H1 (cell line): ENCODE measurements around the gene CTSA. TPM values are rescaled to one million over a fixed set of nuclear protein-coding genes. Genes with fewer than 3 reads are reported as not detected.

Source experiments
- CTCF ChIA-PET: fragments of 300-600 bp; sonication (Branson Sonifier 250); formaldehyde crosslinking; loops from one replicate; lab custom pipeline; 2021; ENCODE audit not compliant: partially characterized antibody; lab: Charles Lee
- POLR2A ChIA-PET: fragments of 300-600 bp; sonication (Branson Sonifier 250); formaldehyde crosslinking; loops from one replicate; lab custom pipeline; 2021; ENCODE audit warnings: inconsistent platforms; ENCODE audit not compliant: partially characterized antibody; lab: Charles Lee
- DNase-seq, 2 experiments: peaks; one replicate each; pipeline versions ENCODE4 v3.0.0 to v3.0.0-alpha.2; 2010 to 2022; ENCODE audit warnings: low spot score in 2 of 2, low read depth in 1 of 2, mixed read lengths in 1 of 2
- FAIRE-seq: peaks from 2 replicates; lab custom pipeline; 2011; peaks lifted over from hg19 to GRCh38; lab: Jason Lieb, UNC
- H2AFZ ChIP-seq: 2 replicates; pipeline ENCODE4 v1.8.1; 2012; ENCODE audit warnings: low read length, inconsistent platforms
- H2AK5ac ChIP-seq: 2 replicates; pipeline ENCODE4 v1.6.1; 2013; ENCODE audit warnings: low read depth, low read length
- H2BK120ac ChIP-seq: replicated peaks from 2 replicates; pipeline ENCODE3; 2013; ENCODE audit warnings: low read depth, low read length, inconsistent platforms
- H2BK12ac ChIP-seq: 2 replicates; pipeline ENCODE4 v1.6.1; 2013; ENCODE audit warnings: low read depth, low read length
- H2BK15ac ChIP-seq: 2 replicates; pipeline ENCODE4 v1.6.1; 2013; ENCODE audit warnings: low read length
- H2BK20ac ChIP-seq: 2 replicates; pipeline ENCODE4 v1.6.1; 2013; ENCODE audit warnings: low read length
- H2BK5ac ChIP-seq: 2 replicates; pipeline ENCODE4 v1.6.1; 2013; ENCODE audit warnings: low read depth, low read length
- H3K14ac ChIP-seq: 2 replicates; pipeline ENCODE4 v1.6.1; 2013; ENCODE audit warnings: inconsistent platforms; ENCODE audit not compliant: insufficient read length
- H3K18ac ChIP-seq: 2 replicates; pipeline ENCODE4 v1.6.1; 2013; ENCODE audit warnings: low read length; ENCODE audit errors: extremely low read depth
- H3K23ac ChIP-seq: 2 replicates; pipeline ENCODE4 v1.6.1; 2013; ENCODE audit warnings: inconsistent platforms; ENCODE audit not compliant: insufficient read length
- H3K23me2 ChIP-seq: 2 replicates; pipeline ENCODE4 v1.6.1; 2013; ENCODE audit warnings: low read depth, low read length
- H3K27ac ChIP-seq: 2 replicates; pipeline ENCODE4 v1.6.1; 2011; ENCODE audit warnings: low read depth, low read length, inconsistent platforms
- H3K27me3 ChIP-seq, 4 experiments: replicated peaks in 1 of 4; 1 replicate in 1 of 4; 2 replicates in 3 of 4; pipeline versions ENCODE4 v1.6.1 to v1.8.1; 2011 to 2013; ENCODE audit warnings: low read length in 3 of 4, mild to moderate bottlenecking in 3 of 4, inconsistent platforms in 2 of 4, mixed read lengths in 2 of 4, moderate library complexity in 1 of 4; ENCODE audit not compliant: control insufficient read depth in 3 of 4, insufficient read depth in 3 of 4; ENCODE audit errors: extremely low read depth in 1 of 4
- H3K36me3 ChIP-seq, 4 experiments: 2 replicates each; pipeline versions ENCODE4 v1.6.1 to v1.8.1; 2011 to 2013; ENCODE audit warnings: mild to moderate bottlenecking in 4 of 4, low read length in 3 of 4, moderate library complexity in 2 of 4, control low read depth in 1 of 4, inconsistent platforms in 1 of 4; ENCODE audit not compliant: insufficient read depth in 4 of 4, control insufficient read depth in 2 of 4
- H3K4ac ChIP-seq: replicated peaks from 2 replicates; pipeline ENCODE3; 2013; ENCODE audit warnings: low read length, low read depth, mixed read lengths, inconsistent platforms; ENCODE audit not compliant: insufficient read length
- H3K4me1 ChIP-seq, 4 experiments: replicated peaks in 1 of 4; 1 replicate in 1 of 4; 2 replicates in 3 of 4; pipeline versions ENCODE4 v1.6.1 to v1.8.1; 2011 to 2013; ENCODE audit warnings: low read length in 3 of 4, inconsistent platforms in 2 of 4, mixed read lengths in 1 of 4; ENCODE audit not compliant: insufficient read depth in 4 of 4, control insufficient read depth in 3 of 4
- H3K4me2 ChIP-seq, 2 experiments: 2 replicates each; pipeline versions ENCODE4 v1.6.1 to v1.8.1; 2011 to 2013; ENCODE audit warnings: low read depth in 2 of 2, low read length in 2 of 2, control low read depth in 1 of 2, inconsistent platforms in 1 of 2, mild to moderate bottlenecking in 1 of 2; ENCODE audit not compliant: insufficient read depth in 1 of 2
- H3K4me3 ChIP-seq, 4 experiments: fragments of 200-600, 300-600 bp in 1 of 4; sonication (generic), shearing (Covaris generic), sonication (Bioruptor Twin) in 1 of 4; 2 replicates each; pipeline versions ENCODE4 v1.5.1 to v1.8.1; 2011 to 2016; ENCODE audit warnings: low read length in 4 of 4, low read depth in 3 of 4, control low read depth in 2 of 4, inconsistent platforms in 2 of 4, mild to moderate bottlenecking in 2 of 4, mixed read lengths in 1 of 4, moderate library complexity in 1 of 4; ENCODE audit not compliant: insufficient read depth in 2 of 4; ENCODE audit errors: extremely low read depth in 1 of 4
- H3K56ac ChIP-seq: replicated peaks from 2 replicates; pipeline ENCODE3; 2013; ENCODE audit warnings: low read depth, mild to moderate bottlenecking, mixed read lengths, low read length, inconsistent platforms; ENCODE audit not compliant: insufficient read length
- H3K79me1 ChIP-seq: 2 replicates; pipeline ENCODE4 v1.6.1; 2013; ENCODE audit warnings: low read depth, low read length, control low read depth
- H3K79me2 ChIP-seq, 2 experiments: 2 replicates each; pipeline versions ENCODE4 v1.6.1 to v1.8.1; 2012 to 2013; ENCODE audit warnings: low read length in 2 of 2, mild to moderate bottlenecking in 2 of 2, inconsistent platforms in 1 of 2; ENCODE audit not compliant: insufficient read depth in 2 of 2, control insufficient read depth in 1 of 2
- H3K9ac ChIP-seq, 4 experiments: replicated peaks in 1 of 4; 1 replicate in 1 of 4; 2 replicates in 3 of 4; pipeline versions ENCODE4 v1.6.1 to v1.8.1; 2011 to 2013; ENCODE audit warnings: low read depth in 3 of 4, low read length in 3 of 4, control low read depth in 2 of 4, mild to moderate bottlenecking in 2 of 4, moderate library complexity in 2 of 4, inconsistent platforms in 1 of 4; ENCODE audit errors: extremely low read depth in 1 of 4
- H3K9me3 ChIP-seq, 2 experiments: 2 replicates each; pipeline versions ENCODE4 v1.6.1 to v1.8.1; 2012 to 2013; ENCODE audit warnings: mild to moderate bottlenecking in 2 of 2, moderate library complexity in 2 of 2, control low read depth in 1 of 2, inconsistent platforms in 1 of 2, low read depth in 1 of 2, low read length in 1 of 2, mixed read lengths in 1 of 2; ENCODE audit not compliant: insufficient read depth in 2 of 2
- H4K20me1 ChIP-seq, 2 experiments: replicated peaks in 1 of 2; 2 replicates each; pipeline versions ENCODE3 to v1.8.1; 2011 to 2013; ENCODE audit warnings: inconsistent platforms in 2 of 2, low read length in 2 of 2, mild to moderate bottlenecking in 1 of 2; ENCODE audit not compliant: insufficient read depth in 2 of 2, control insufficient read depth in 1 of 2
- H4K5ac ChIP-seq: 2 replicates; pipeline ENCODE4 v1.6.1; 2013; ENCODE audit warnings: low read length, low read depth, mixed read lengths, inconsistent platforms; ENCODE audit not compliant: insufficient read length
- H4K8ac ChIP-seq: 2 replicates; pipeline ENCODE4 v1.8.0; 2013; ENCODE audit warnings: mild to moderate bottlenecking, moderate library complexity, low read length, inconsistent platforms; ENCODE audit not compliant: insufficient read depth; ENCODE audit errors: extremely low read depth
- H4K91ac ChIP-seq: replicated peaks from 2 replicates; pipeline ENCODE3; 2013; ENCODE audit warnings: low read length, mixed read lengths, inconsistent platforms; ENCODE audit not compliant: insufficient read length
- FOSL1 ChIP-seq: IDR thresholded peaks from 2 replicates; pipeline ENCODE4 v1.6.1; 2011; ENCODE audit warnings: mild to moderate bottlenecking, low read depth, low read length, moderate library complexity; ENCODE audit not compliant: insufficient read depth
- GTF2F1 ChIP-seq: IDR thresholded peaks from 2 replicates; pipeline ENCODE4 v1.6.1; 2012; ENCODE audit warnings: low read depth, low read length, improper control_type of control experiment, borderline replicate concordance
- JUN ChIP-seq: IDR thresholded peaks from 2 replicates; pipeline ENCODE4 v1.6.1; 2011; ENCODE audit warnings: low read depth, mild to moderate bottlenecking, improper control_type of control experiment, low read length
- JUND ChIP-seq: IDR thresholded peaks from 2 replicates; pipeline ENCODE4 v1.6.1; 2011; ENCODE audit warnings: mild to moderate bottlenecking, improper control_type of control experiment, low read length
- KDM1A ChIP-seq: fragments of 200-600, 300-600 bp; sonication (generic); IDR thresholded peaks from 2 replicates; pipeline ENCODE4 v1.7.1; 2016; ENCODE audit warnings: mild to moderate bottlenecking, low read length, borderline replicate concordance
- POU5F1 ChIP-seq: IDR thresholded peaks from 2 replicates; pipeline ENCODE4 v1.6.1; 2011; ENCODE audit warnings: low read depth, mild to moderate bottlenecking, low read length, moderate library complexity
- SAP30 ChIP-seq: fragments of 300-600 bp; sonication (generic); IDR thresholded peaks from 2 replicates; pipeline ENCODE4 v1.7.1; 2012; ENCODE audit warnings: low read length, moderate library complexity, mild to moderate bottlenecking, inconsistent platforms; ENCODE audit not compliant: insufficient read depth, insufficient replicate concordance
- SIN3A ChIP-seq, 2 experiments: IDR thresholded peaks in 1 of 2; conservative IDR thresholded peaks in 1 of 2; 2 replicates each; pipeline ENCODE4 v1.6.1; 2011 to 2012; ENCODE audit warnings: low read length in 2 of 2, improper control_type of control experiment in 1 of 2, low read depth in 1 of 2, mild to moderate bottlenecking in 1 of 2
- SIRT6 ChIP-seq: IDR thresholded peaks from one replicate; pipeline ENCODE4 v1.7.1; 2012; ENCODE audit warnings: low read length, inconsistent platforms
- SP2 ChIP-seq: IDR thresholded peaks from 2 replicates; pipeline ENCODE4 v1.6.1; 2012; ENCODE audit warnings: mild to moderate bottlenecking, low read length, inconsistent platforms
- TAF1 ChIP-seq: IDR thresholded peaks from 2 replicates; pipeline ENCODE4 v1.6.1; 2011; ENCODE audit warnings: mild to moderate bottlenecking, low read depth, low read length
- TAF7 ChIP-seq: optimal IDR thresholded peaks from 2 replicates; pipeline ENCODE3; 2011; ENCODE audit warnings: low read depth, mild to moderate bottlenecking, inconsistent platforms, low read length, moderate library complexity, borderline replicate concordance
- TCF12 ChIP-seq: IDR thresholded peaks from 2 replicates; pipeline ENCODE4 v1.6.1; 2011; ENCODE audit warnings: low read depth, mild to moderate bottlenecking, low read length
- WGBS, 2 experiments: shearing (Covaris generic) in 1 of 2; methylation state at CpG; one replicate each; pipeline versions ENCODE4 v1.1.6 to v1.1.7; 2013 to 2015; ENCODE audit warnings: low lambda C conversion rate in 2 of 2, mixed read lengths in 2 of 2, inconsistent platforms in 1 of 2, low coverage in 1 of 2, missing lambda C conversion rate in 1 of 2; ENCODE audit not compliant: insufficient replicate concordance in 2 of 2, insufficient coverage in 1 of 2, insufficient read length in 1 of 2; ENCODE audit errors: extremely low coverage in 1 of 2, missing lambda C conversion rate in 1 of 2; 5-methylcytosine and 5-hydroxymethylcytosine counted together
- polyA plus RNA-seq, 7 experiments: library from polyadenylated mRNA; depleted of rRNA in 3 of 7; stranded (reverse) in 5 of 7; unstranded in 2 of 7; fragments of >200 nt in 5 of 7; fragments of 200-250 nt in 2 of 7; gene quantifications; 1 replicate in 5 of 7; 2 replicates in 1 of 7; 4 replicates in 1 of 7; pipeline versions ENCODE4 v1.2.1 to v1.2.3, GENCODE V29; 2011 to 2013; ENCODE audit warnings: missing spikeins in 2 of 7, mixed read lengths in 2 of 7
- total RNA-seq: library from RNA; stranded (reverse); fragmentation: NEBNext Ultra II Directional; extraction: Animal tissue kit (Norgen Biotek cat#: 25700); gene quantifications from 2 replicates; pipeline ENCODE4 v1.2.1, GENCODE V29; 2021

CTSA gene
- total and polyA plus RNA-seq, 2 of the 8 experiments (the other 6 are each of a cell fraction or from before 2014, with no cell fraction given): 49.7 to 74.0 TPM

DNA sequence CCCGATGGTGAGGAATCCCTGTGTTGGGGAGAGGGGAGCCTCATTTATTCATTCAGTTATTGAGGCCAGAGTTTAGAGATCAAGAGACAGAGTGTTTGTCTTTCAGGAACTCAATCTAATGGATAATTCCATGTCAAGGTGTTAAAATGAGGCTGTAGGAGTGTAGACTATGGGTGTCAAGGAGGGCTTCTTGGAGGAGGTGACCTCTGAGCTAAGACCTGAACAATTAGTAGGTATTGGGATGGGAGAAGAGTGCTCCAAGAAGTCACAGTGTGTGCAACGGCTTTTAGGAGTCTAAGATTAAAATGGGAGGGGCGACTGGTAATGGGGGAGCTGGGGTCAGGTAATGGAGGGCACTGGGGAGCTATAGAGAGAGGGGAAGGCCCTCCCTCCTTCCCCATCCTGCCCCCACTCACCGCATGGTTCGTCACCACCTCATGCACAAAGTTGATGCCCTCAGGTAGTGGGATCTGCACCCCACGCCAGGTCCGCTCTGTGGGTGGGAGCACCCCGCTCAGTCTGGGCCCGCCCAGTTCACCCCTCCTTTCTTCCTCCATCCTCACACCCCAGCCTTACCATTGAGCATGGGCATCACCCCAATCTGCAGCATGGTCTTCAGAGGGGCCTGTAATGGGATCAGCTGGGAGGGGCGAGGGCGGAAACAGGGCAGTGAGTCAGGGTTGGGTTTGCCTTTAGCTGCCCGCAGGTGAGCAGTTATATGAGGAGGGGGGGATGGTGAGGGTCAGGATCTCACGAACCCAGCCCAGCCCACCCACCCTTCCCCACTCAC lies 8.1 kb downstream of the CTSA start:
- CTCF ChIA-PET: interaction anchor here (0.9 to 1.8 kb wide), 4 partner anchors 9 to 75 kb away, joined by 3 read pairs; partner anchors contain the start of gene ZSWIM1
- POLR2A ChIA-PET: interaction anchor here (0.7 to 11.2 kb wide), 12 partner anchors 8 to 75 kb away, joined by 3 to 172 read pairs (median 8); partner anchors contain the start of genes CTSA, NEURL2, PCIF1 and PLTP
- DNase-seq: no peak
- no peak overlapping the region for H3K9ac ChIP-seq
- H4K5ac ChIP-seq: no peak overlapping the region
- no peak for FAIRE-seq
- H2BK20ac ChIP-seq: no peak overlapping the region
- H3K18ac ChIP-seq: no peak overlapping the region
- no peak overlapping the region for H4K91ac ChIP-seq
- no peaks in the 10 kb centered on the region for H3K23me2 ChIP-seq
- H3K4me3 ChIP-seq: no peak overlapping the region
- no peak overlapping the region for H2AK5ac ChIP-seq
- peaks cover 15 to 52% (median 43%) of the 10 kb centered on the region in 4 experiments for H3K36me3 ChIP-seq
- H3K27ac ChIP-seq: no peak overlapping the region
- H2BK5ac ChIP-seq: no peak overlapping the region
- no peaks in the 10 kb centered on the region for H3K79me1 ChIP-seq
- WGBS, 2 experiments: 89% methylated on average over 13 of the region's 13 CpGs; no CpG with 5 or more reads in 1 of the 2 experiments
- no peak overlapping the region for H2BK12ac ChIP-seq
- H3K79me2 ChIP-seq: no peaks in the 10 kb centered on the region
- no peak overlapping the region for H3K14ac ChIP-seq
- H3K4ac ChIP-seq: no peak overlapping the region
- no peak overlapping the region for H2AFZ ChIP-seq
- H4K8ac ChIP-seq: no peak overlapping the region
- H3K27me3 ChIP-seq: no peaks in the 10 kb centered on the region
- no peaks in the 10 kb centered on the region for H3K4me1 ChIP-seq
- H3K4me2 ChIP-seq: no peak overlapping the region
- H2BK15ac ChIP-seq: no peak overlapping the region
- H2BK120ac ChIP-seq: no peak overlapping the region
- peaks cover 0 to 12% of the 10 kb centered on the region in 2 experiments for H4K20me1 ChIP-seq
- no peak overlapping the region for H3K23ac ChIP-seq
- H3K9me3 ChIP-seq: no peaks in the 10 kb centered on the region
- H3K56ac ChIP-seq: no peak overlapping the region
- no peak for TF ChIP-seq TAF1
- no peak for TF ChIP-seq GTF2F1
- TF ChIP-seq FOSL1: no peak
- no peak for TF ChIP-seq TAF7
- no peak for TF ChIP-seq JUN
- TF ChIP-seq SP2: no peak
- TF ChIP-seq SIN3A (conservative IDR thresholded peaks at IDR 0.05 in 1 of 2, IDR thresholded peaks at IDR 0.05 in 1 of 2; ENCODE audit: low read depth in 1 of 2, low read length in 2 of 2): no peak
- TF ChIP-seq KDM1A: no peak
- no peak for TF ChIP-seq JUND
- no peak for TF ChIP-seq POU5F1
- TF ChIP-seq SAP30: no peak
- TF ChIP-seq SIRT6: no peak
- no peak for TF ChIP-seq TCF12
